ENCODE data around the gene PRKG1. TPM values are rescaled to one million over a fixed set of nuclear protein-coding genes. Genes with fewer than 3 reads are reported as not detected.

The PRKG1 gene
- total and polyA plus RNA-seq, 2 of the 4 experiments (the other 2 are of a cell fraction): 3.5 to 18.3 TPM

DNA sequence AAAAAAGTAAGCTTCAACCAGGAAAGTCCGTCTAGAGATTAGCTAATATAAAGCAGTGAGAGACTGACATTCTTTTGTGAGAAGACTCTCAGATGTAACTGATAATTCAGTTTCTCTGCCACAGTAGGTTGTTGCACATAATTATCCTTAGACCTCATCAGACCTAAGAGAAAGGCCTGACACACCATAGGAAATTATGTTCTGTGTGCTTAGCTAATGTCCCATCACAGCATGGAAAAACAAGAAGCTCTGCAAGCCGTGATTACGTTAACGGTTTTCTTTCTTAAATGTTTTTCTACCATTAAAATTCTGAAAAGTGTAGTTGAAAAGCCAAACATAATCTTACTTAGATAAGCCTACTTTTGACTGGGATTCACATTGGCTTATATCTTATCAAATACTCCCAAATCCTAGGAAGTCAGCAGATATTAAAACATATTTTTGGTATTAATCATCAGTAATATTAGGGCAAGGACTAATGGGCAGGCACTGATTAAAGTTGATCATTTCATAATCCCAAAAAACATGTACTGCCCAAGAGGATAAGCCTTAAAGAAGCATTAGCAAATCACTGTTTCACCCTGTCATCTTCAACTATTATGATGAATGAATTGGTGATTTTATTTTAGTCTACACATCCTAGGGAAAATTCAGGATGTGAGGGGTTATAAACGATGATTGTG is 619.9 kb downstream of the PRKG1 start:
- H4K20me1 ChIP-seq (ENCODE audit: insufficient read depth, low read length): peaks cover 8% of the 10 kb centered on the region
- H3K9me3 ChIP-seq (ENCODE audit: control insufficient read depth, insufficient read depth, low read length): no peaks in the 10 kb centered on the region
- POLR2A ChIA-PET (ENCODE audit: unreplicated experiment): interaction anchor here (0.5 kb wide), 1 partner anchor 676 kb away, joined by 4 read pairs; no protein-coding TSS in a partner anchor
- no peak overlapping the region for H3K56ac ChIP-seq (ENCODE audit: extremely low read depth, insufficient read depth, low read length)
- no peak overlapping the region for H2BK20ac ChIP-seq (ENCODE audit: low read depth, low read length)
- ATAC-seq (ENCODE audit: low read depth): no peak
- H3K18ac ChIP-seq (ENCODE audit: low read depth, low read length): no peak overlapping the region
- H3K36me3 ChIP-seq (ENCODE audit: control insufficient read depth, insufficient read depth, low read length): 0 out of 2 replicates have a peak, but pooled peaks cover 2% of the 10 kb centered on the region
- H2AFZ ChIP-seq (replicated peaks; ENCODE audit: low read length, poor library complexity): no peak overlapping the region
- no peak overlapping the region for H2BK15ac ChIP-seq (ENCODE audit: low read depth, low read length)
- intact Hi-C loops (cut with micrococcal nuclease): loop anchor here (10.0 kb wide), 2 partner anchors 619 to 689 kb away; partner anchors contain the start of gene PRKG1
- no peak overlapping the region for H3K4me3 ChIP-seq (ENCODE audit: insufficient read depth, low read depth, low read length)
- H3K4me2 ChIP-seq (ENCODE audit: low read depth, low read length): no peak overlapping the region
- no peak overlapping the region for H3K9ac ChIP-seq (ENCODE audit: low read depth, low read length)
- no peak for DNase-seq
- TF ChIP-seq RCOR1 (IDR thresholded peaks at IDR 0.05; ENCODE audit: insufficient replicate concordance, low read length) (no peak), RAD21 (IDR thresholded peaks at IDR 0.05; ENCODE audit: low read length) (no peak), MAFK (IDR thresholded peaks at IDR 0.05; ENCODE audit: low read depth, low read length) (no peak), RFX5 (IDR thresholded peaks at IDR 0.05; ENCODE audit: low read depth, low read length) (no peak), FOS (IDR thresholded peaks at IDR 0.05; ENCODE audit: low read depth, low read length) (no peak), BHLHE40 (IDR thresholded peaks at IDR 0.05; ENCODE audit: low read depth, low read length) (no peak), CHD1 (IDR thresholded peaks at IDR 0.05; ENCODE audit: low read depth, low read length) (no peak), NFE2L2 (IDR thresholded peaks at IDR 0.05; ENCODE audit: low read depth, low read length) (no peak), POLR2A (IDR thresholded peaks at IDR 0.05; ENCODE audit: low read depth, low read length) (no peak), MXI1 (IDR thresholded peaks at IDR 0.05; ENCODE audit: borderline replicate concordance, low read depth, low read length) (no peak), MAZ (IDR thresholded peaks at IDR 0.05; ENCODE audit: borderline replicate concordance, low read depth, low read length) (no peak), SMC3 (IDR thresholded peaks at IDR 0.05; ENCODE audit: low read depth, low read length) (no peak), CEBPB (IDR thresholded peaks at IDR 0.05; ENCODE audit: low read depth, low read length) (no peak)
- TF ChIP-seq, protein P1, sequence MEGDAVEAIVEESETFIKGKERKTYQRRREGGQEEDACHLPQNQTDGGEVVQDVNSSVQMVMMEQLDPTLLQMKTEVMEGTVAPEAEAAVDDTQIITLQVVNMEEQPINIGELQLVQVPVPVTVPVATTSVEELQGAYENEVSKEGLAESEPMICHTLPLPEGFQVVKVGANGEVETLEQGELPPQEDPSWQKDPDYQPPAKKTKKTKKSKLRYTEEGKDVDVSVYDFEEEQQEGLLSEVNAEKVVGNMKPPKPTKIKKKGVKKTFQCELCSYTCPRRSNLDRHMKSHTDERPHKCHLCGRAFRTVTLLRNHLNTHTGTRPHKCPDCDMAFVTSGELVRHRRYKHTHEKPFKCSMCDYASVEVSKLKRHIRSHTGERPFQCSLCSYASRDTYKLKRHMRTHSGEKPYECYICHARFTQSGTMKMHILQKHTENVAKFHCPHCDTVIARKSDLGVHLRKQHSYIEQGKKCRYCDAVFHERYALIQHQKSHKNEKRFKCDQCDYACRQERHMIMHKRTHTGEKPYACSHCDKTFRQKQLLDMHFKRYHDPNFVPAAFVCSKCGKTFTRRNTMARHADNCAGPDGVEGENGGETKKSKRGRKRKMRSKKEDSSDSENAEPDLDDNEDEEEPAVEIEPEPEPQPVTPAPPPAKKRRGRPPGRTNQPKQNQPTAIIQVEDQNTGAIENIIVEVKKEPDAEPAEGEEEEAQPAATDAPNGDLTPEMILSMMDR (conservative IDR thresholded peaks at IDR 0.05; ENCODE audit: low read depth, low read length): no peak
- TF ChIP-seq, protein P2, sequence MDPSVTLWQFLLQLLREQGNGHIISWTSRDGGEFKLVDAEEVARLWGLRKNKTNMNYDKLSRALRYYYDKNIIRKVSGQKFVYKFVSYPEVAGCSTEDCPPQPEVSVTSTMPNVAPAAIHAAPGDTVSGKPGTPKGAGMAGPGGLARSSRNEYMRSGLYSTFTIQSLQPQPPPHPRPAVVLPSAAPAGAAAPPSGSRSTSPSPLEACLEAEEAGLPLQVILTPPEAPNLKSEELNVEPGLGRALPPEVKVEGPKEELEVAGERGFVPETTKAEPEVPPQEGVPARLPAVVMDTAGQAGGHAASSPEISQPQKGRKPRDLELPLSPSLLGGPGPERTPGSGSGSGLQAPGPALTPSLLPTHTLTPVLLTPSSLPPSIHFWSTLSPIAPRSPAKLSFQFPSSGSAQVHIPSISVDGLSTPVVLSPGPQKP (IDR thresholded peaks at IDR 0.05; ENCODE audit: borderline replicate concordance, low read depth, low read length): no peak
- TF ChIP-seq, protein P3, sequence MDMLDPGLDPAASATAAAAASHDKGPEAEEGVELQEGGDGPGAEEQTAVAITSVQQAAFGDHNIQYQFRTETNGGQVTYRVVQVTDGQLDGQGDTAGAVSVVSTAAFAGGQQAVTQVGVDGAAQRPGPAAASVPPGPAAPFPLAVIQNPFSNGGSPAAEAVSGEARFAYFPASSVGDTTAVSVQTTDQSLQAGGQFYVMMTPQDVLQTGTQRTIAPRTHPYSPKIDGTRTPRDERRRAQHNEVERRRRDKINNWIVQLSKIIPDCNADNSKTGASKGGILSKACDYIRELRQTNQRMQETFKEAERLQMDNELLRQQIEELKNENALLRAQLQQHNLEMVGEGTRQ (IDR thresholded peaks at IDR 0.05; ENCODE audit: low read depth, low read length): no peak
- no peak overlapping the region for H3K4ac ChIP-seq (ENCODE audit: low read depth, low read length)
- H2AK9ac ChIP-seq (replicated peaks; ENCODE audit: low read depth, low read length, poor library complexity): no peak overlapping the region
- dilution Hi-C loops (cut with HindIII; ENCODE audit: low sequenced_read_pairs, unreplicated experiment): no loop called here
- H2BK5ac ChIP-seq (ENCODE audit: low read depth, low read length, poor library complexity, severe bottlenecking): no peak overlapping the region
- H4K8ac ChIP-seq (ENCODE audit: low read depth in 2 of 2, low read length in 2 of 2): no peak overlapping the region
- no peak overlapping the region for H3K14ac ChIP-seq (replicated peaks; ENCODE audit: low read depth, low read length)
- H3K4me1 ChIP-seq (ENCODE audit: control insufficient read depth, insufficient read depth, low read length): peaks cover 11% of the 10 kb centered on the region
- H3K79me1 ChIP-seq (ENCODE audit: low read depth in 1 of 2, low read length in 2 of 2): peaks cover 16 to 27% of the 10 kb centered on the region in 2 experiments; a peak in 3 of 4 replicates
- H3K27me3 ChIP-seq (ENCODE audit: control insufficient read depth, insufficient read depth, low read length): no peaks in the 10 kb centered on the region
- no peak overlapping the region for H2AK5ac ChIP-seq (ENCODE audit: low read depth, low read length)
- H4K91ac ChIP-seq (ENCODE audit: insufficient read depth, low read depth, low read length): no peak overlapping the region
- no TSS peak for BruUV-seq (replicated peaks)
- CTCF ChIA-PET: no interaction called here
- peaks cover 7% of the 10 kb centered on the region; the same call in 1 of the 2 replicates for H3K9me1 ChIP-seq (ENCODE audit: insufficient read depth, low read length)
- no peak overlapping the region for H4K5ac ChIP-seq (ENCODE audit: low read depth, low read length)
- H3K23ac ChIP-seq (ENCODE audit: low read depth, low read length): no peak overlapping the region
- H2BK120ac ChIP-seq (ENCODE audit: low read depth, low read length): no peak overlapping the region
- in situ Hi-C loops (cut with MboI; ENCODE audit: low sequenced_read_pairs): no loop called here
- WGBS, 2 experiments (ENCODE audit: extremely low coverage in 2 of 2, insufficient read length in 1 of 2): no CpG with 5 or more reads among the region's 5 CpGs
- no peak overlapping the region for H3K27ac ChIP-seq (ENCODE audit: insufficient read depth, low read length)
